Activated CD4-positive, alpha-beta T cell treated with anti-CD3 and anti-CD28 coated beads for 48 hours (primary cell): ENCODE measurements around the gene PRICKLE3.

Experiments used
- DNase-seq: peaks from one replicate; pipeline ENCODE4 v3.0.0-alpha.2; 2020

PRICKLE3 gene

DNA sequence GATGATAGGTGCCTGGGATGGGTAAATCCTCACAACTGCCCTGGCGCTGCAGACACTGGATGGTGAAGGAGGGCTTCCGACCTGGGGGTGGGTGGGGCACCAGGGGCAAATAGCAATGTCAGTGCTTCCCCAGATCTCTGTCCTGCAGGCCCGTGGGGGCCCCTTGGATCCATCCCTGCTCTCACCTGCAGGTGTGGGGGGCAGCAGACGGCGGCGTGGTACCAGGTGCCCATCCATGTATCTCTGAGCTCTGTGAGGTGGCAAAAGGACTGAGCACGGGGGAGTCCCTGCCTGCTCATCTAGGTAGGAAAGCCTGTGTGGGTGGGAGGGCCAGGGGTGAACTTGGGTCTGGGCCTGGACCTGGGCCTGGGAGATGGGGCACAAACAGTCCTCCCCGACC, 20.4 kb upstream of the PRICKLE3 start:
- DNase-seq: no peak

DNA sequence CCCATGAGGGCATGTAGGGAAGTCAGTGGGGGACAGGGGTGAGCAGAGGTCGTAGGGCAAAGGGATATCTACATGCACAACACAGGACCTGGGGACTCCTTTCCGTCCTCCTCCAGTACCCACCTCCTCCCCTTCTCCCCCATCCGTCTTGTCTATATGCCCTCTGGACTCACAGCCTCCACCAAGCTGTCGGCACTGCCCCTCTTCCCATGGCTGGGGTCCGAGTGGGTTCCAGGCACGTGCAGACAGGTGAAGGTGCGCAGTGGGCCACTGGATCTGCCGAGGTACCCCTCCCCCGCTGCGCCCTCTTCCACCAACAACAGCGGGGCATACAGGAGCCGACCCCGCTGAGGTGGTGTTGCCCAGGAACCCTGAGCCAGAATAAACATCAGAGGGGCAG, 19.3 kb upstream of the PRICKLE3 start:
- no peak for DNase-seq

DNA sequence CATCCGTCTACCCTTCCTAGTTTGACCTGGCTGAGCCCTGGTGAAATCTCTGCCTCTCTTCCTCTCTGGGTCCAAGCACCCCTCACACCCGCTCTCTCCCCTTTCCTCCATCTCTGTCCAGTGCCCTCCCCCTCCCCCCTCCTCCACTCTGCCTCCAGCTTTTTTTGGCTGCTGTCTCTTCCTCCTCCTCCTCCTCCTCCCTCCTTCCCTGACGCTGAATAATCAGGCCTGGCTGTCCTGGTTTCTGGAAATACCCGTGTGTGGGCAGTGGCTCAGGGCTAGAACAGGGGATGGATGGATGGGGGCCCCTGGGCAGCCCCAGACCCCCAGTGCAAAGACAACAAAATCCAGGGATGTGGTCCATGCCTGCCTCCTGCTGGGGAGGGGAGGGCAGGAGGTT, 18.5 kb upstream of the PRICKLE3 start:
- DNase-seq: no peak

DNA sequence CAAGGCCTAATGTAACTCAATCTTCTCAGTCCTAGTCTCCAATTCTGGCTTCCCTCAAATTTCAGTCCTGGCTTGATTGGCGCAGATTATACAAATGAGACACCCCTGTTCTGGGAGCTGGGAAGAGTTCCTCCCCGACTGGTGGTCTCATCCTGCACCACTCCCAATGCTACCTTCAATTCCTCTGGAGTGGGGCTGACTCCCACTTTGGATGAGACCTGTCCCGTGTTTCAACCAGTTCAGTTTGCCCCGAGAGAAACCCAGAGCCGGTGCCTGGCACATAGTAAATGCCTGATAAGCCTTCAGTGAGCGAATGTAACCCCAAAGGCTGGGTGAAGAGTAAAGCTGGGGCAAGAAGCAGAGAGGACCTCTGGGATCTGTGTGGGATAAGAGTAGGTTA, 17.8 kb upstream of the PRICKLE3 start:
- no peak for DNase-seq

DNA sequence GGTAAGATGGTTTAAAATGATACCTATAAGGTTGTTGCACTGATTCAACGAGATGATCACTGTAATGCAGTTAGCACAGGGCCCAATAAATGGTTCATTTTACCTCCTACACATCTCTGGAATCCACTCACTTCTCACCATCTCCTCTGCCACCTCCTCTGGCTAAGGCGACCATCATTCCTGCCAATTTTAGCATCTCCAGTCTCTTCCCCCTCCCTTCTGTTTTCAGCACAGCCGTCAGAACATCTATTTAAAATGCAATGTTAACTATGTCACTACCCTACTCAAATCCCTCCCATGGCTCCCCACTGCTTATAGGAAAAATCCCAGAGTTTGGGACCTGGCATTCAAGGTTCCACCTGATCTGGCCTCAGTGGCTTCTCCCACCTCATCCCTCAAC, 17.4 kb upstream of the PRICKLE3 start:
- DNase-seq: no peak

DNA sequence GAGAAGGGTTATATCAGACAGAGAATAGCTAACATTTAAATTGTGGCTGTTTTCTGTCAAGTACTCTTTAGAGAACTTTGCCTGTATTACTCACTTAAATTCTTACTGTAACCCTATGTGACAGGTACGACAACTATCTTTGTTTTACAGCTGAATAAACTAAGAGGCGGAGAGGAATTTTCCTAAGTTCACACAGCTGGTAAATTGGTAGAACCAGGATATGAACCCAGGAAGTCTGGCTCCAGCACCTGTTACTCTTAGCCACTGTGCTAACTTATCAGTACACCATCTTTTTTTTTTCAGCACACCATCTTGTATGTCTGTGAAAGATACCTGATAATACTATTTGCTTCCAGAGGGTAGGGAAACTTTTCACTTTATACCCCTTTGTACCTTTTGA, 15.8 kb upstream of the PRICKLE3 start:
- DNase-seq: no peak

DNA sequence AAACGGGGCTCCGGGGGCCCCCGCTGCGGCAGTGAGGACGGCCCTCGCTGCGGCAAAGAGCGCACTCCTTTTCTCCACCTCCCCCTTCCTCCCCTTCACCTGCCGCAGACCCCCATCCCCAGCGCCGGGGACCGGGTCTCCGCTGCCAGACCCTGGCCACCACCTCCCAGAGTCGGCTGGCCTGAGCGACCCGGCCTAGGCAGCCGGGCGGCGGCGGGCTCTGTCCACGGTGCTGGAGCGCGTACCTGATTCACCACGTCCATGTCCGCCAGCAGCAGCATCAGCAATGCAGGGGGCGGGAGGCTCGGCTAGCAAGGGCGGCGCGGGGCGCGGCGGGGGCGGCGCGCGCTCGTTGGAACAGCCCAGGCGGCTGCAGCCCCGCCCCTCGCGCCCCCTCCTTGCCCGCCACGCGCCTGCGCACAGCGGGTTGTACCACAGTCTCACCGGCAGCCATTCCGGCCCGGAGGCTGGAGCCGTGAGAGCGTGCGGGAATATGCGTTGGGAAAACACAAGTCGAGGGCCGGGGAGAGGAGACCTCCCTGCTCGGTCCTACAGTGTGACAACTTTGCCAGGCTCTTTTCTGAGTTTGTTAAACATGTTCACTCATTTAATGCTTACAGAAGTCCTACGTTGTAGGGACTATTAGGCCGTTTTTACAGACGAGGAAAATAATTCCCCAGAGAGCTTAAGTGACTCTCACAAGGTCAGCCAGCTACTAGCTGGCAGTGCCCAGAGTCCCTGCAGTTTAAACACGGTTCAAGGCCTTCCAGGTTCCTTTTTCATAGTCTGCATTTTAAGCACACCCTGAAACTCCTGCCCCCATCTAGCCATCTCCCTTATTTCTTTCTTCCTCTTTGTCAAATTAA, 14.0 kb upstream of the PRICKLE3 start, which contains the start of gene SYP:
Gene SYP (minus strand): TSS at position 288 of the 866 bp plus-strand sequence. CDS start 7 bp downstream, at position 281.
- peak; percentile 89 for DNase-seq

DNA sequence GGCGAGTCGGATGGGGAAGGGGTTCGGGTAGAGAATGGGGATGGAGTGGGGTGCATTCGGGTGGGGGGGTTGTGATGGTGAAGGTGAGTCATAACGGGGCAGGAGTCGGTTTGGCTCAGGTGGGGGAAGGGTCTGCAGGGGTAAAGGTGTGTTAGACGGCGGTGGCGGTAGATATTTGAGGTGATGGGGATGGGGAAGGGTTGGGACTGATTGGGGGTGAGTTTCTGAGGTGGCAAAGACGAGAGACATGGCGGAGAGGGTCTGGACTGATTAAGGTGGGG, 13.1 kb upstream of the PRICKLE3 start:
- no peak for DNase-seq

DNA sequence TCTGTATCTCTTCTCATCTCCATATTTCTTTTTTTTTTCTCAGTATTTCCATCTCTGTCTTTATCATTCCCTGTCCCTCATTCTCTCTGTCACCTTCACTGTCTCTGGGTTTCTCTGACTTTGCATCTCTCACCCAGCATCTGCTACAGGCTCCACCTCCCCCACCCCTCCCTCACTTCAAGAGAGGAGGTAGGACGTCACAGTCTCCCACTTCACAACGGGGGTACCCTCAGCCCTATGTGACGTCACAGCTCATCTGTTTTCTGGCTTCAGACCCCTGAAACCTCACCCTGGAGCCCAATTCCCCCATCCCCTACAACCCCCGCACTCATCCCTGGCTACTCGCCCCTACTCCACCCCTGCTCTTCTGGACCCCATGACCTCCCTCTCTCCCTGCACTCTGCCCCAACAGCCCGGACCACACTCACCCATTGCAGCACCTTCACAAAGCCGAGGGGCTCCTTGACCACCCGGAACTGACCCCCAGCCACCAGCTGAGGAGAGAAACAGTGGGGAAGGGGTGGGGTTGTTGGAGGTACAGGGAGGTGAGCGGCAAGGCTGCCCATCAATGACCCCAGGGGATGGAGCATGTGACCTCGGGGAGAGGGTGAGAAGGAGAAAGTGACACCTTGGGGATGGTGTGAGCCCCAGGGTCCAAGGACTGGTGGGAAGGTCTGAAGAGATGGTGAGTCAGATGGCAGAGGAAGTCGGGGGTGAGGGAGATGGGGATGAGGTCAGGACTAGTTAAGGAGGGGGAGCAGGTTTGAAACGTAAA, 12.6 kb upstream of the PRICKLE3 start:
- no peak for DNase-seq

DNA sequence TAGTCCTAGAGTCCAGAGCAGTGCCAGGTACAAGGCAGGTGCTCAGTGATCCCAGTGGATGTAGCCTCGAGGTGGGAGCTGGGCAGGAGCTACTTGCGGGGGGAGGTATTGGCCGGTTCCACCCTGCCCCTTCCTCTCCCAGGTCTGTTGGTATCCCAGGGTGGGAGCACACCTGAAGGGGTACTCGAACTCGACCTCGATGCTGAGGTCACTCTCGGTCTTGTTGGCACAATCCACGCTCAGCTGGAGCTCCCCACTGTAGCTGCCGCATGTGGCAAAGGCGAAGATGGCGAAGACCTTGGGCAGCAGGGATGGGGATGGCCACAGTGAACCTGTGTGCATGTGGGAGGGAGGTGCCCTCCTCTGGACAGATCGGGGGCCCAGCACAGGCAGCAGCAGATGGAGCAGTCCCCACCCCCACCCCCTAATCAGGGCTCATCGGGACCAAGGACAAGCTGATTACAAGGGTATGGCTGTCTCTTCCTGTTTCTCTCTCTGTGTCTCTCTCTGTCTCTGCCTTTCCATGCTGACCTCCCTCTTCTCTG, 11.4 kb upstream of the PRICKLE3 start:
- DNase-seq: no peak

DNA sequence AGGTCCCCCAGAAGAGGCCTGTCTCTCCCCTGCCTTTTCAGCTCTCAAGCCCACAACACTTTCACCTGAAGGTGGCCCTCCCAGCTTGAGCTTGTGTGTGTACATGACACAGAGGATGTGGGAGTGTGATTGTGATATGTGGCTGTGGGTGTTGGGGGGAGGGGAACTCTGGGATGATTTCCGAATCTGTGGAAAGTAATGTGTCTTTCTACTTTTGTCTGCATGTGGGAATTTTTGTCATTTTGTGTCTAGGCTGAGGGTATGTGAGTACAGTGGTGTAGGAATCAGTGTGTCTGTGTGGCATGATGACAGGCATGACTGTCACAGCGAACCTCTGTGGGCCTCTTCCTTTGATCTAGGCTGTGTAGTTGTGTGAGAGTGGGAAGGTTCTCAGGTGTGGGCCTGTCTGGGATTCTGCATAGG, 7.4 kb upstream of the PRICKLE3 start:
- no peak for DNase-seq

DNA sequence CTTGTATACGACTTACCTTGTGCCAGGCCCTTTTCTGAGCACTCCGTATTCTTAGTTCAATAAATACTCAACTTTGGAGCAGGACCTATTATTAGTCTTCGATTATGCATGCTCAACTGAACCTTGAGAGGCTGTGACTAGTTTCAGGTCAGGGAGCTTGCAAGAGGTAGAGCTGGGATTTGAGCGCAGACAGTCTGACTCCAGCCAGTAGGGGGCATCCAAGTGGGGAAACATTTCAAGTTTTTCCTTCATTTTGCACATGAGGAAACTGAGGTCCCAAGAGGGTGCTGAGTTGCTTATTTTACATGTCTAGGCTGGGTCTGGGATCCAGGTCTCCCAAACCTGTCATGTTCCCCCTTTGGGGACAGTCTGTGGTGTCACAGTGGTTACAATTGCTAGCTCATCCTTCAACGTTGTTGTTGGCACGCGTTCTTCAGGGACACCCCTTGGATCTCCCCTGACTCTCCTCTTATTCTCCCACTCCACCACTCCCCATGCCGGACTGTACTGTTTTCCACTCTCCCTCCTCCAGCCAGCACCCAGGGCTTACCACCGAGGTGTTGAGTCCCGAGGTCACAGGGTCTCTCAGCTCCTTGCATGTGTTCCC, 6.7 kb upstream of the PRICKLE3 start:
- DNase-seq: peak; percentile 59

DNA sequence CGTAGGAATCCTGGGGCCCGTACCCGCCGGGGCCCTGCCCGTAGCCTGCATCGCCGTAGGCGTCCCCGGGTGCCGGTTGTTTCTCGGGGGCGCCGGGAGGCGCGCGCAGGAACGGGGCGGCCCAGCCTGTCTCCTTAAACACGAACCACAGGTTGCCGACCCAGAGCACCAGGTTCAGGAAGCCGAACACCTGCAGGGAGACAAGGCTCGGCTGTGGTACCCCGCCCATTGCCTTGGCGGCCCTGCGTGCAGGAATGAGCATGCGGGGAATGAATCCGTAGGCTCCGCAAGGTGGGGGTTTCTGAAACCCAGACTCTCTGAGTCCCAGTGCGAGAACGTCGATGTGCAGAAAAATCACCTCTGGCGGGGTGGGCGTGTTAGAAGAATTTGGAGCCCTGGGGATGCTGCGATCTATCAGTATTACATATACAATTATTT, 5.4 kb upstream of the PRICKLE3 start:
- peak; percentile 46 for DNase-seq

DNA sequence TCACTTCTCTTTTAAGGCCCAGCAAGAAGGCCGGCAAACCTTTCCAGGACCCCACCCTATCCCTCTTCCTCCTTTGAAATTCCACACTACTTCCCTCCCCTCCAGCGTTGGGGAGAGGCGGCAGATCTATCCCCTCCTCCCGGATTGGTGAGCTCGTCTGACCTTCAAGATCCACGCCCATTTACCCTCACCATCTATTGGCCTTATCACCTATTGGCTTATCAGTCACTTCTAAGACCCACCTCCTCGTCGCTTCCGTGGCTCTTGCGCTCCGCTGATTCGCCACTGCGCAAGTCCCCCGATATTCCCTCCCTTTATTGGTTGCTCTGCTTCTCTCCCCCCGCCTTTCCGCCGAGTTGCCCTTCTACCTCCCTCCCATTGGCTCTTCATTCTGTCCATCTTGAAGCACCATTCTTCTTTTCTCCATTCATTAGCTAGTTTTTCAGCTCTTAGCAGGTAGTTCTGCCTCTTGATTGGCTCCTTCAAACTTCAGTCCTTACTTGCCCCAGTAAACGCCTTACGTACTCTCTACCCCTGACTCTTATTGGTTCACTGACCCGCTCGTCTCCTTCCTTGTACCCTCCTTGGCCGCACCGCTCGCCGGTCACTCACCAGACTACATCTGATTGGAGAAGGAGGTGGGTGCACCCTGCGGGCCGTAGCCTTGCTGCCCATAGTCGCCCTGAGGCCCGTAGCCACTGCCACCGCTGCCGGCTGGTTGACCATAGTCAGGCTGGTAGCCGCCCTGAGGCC, 4.8 kb upstream of the PRICKLE3 start:
- DNase-seq: peak; percentile 86

DNA sequence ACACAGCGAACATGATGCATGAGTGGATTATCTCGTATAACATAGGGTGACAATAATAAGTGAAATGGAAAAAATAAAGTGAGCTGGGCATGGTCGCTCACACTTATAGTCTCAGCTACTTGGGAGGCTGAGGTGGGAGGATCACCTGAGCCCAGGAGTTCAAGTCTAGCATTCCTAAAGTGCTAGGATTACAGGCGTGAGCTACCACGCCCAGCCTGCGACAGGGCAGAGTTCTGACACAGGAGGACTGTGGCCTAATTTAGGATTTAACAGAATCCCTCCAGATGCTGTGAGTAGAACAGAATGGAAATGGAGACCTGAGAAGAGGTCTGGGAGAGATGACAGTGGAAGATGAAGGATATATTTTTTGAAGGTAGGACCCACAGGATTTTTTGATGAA, 3.4 kb upstream of the PRICKLE3 start:
- no peak for DNase-seq

DNA sequence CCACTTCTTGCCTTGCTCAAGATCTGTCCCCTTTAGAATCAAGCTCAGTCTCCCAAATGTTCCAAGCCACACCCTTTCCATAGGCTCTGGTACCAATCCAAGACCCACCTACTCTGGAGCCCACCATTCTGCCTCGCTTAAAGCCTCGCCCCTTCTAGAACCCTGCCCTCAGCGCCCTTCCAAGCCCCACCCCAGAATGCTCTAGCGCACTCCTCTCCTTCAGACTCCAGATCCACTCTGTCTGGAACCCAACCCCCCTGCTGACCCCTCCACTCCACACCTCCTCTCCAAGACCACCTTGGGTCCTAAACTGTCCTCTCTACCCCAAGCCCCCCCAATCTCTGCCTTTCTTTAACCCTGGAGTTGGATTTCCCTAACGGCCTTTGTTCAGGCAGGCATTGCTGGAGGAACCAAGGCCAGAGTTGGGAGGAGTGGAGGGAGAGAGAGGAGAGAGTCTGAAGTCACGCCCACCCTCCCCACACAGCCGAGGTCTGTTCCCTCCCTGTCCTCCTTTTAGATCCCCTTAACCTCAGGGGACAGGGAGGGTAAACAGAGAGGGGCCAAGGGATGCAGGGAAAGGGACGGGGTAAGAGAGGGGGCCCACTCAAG, 2.4 kb upstream of the PRICKLE3 start:
- DNase-seq: no peak

DNA sequence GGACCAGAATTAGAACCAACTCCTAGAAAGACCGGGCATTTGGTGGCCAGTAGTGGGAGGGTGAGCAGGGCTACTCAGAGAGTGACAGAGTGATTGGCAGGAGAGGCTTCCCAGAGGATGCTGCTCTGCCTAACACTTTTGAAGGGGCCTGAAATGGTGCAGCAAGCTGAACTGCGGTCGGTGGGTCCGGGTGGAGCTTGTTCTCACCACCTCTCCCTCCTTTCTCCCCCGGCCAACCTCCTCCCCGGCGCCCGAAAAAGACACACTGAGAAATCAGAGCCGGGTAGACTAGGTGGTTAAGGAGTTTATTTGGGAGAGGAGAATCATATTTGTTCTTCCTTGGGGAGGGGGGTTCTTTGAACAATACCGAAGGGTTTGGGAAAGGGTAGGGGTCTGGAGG, 1.4 kb upstream of the PRICKLE3 start:
- DNase-seq: no peak

DNA sequence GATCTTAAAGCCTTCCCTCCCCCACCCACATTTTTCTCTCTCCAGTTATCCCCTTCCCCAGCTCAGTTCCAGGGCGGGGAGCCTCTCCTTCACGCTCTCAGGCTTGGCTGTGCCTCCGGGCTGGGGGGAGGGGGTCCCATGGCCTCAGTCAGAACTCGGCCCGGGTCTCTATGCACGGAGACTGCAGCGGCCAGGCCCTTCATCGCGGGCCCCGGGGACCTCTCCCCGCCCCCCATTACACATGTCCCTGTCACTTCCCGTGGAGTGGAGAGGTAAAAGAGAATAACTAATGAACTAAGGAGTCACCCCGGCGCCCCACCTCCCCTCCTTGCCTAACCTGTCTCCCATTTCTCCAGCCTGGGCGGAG, 838 bp upstream of the PRICKLE3 start:
- no peak for DNase-seq

DNA sequence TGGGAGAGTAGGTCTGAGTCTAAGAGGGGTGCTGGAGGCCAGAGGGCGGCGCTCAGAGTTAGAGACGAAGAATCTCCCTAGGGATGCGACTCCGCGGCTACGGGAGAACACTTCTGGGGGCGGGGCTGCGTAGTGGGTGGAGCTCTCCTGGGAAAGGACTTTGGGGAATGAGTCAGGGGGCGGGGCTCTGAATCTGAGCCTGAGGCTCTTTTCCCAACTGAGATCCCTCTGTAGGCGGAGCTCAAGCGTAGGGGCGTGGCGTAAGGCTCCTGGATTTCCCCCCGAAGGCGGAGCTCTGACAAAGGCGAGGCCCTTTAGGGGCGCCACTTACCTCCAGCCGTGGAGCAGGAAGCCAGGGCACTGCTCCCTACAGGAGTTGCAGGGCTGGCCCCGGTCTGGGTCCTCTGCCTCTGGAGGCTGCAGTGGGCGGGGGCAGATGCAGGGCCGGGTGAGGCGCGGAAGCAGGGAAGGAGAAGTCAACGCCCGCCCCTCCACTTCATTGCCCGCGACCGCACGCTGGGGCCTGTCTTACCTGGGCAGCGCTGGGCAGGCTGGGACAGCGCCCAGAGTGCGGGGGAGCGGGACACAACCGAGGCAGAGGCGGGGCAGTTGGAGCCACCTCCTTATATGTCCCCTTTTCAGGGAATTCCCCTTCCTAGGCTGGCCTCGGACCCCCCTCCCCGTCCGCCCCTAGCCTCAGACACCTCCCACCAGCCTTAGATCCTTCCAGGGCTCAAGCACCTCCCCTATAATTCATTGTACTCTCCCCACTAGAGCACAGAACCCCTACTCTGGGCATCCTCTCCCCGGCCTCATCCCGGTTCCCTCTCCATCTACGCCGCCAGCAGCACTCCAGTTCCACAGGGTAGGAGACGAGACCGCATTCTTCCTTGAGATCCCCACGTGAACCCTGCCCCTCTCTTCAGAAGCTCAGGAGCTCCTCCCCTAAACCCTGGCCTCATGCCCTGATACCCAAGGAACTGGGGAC, 1.6 kb downstream of the PRICKLE3 start:
- peak; percentile 62 for DNase-seq

DNA sequence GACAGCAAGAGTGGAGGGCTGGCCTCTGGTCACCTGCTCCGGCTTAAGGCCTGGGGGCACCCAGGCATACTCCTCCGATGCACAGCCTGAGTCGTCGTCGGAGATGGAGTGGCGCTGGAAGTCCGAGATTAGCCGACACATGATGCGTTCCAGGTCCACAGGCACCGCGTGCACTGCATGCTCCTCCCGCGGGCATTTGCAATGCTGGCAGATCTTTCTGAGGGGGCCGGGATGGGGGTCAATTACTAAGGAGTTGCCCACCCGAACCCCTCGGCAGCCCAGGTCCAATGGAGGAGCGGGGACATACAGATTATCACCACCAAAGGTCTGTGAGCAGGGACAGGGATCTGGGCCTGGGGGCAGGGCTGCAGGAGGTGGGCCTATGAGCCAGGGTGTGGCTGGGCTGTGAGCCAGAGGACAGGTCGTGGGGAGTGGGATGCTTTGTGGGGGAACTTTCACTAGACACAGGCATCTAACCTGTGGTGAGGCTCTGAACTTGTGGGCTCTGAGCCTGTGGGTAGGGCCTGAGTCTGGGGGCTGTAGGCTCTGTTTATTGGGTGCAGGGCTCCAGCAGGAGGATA, 2.4 kb downstream of the PRICKLE3 start:
- no peak for DNase-seq

DNA sequence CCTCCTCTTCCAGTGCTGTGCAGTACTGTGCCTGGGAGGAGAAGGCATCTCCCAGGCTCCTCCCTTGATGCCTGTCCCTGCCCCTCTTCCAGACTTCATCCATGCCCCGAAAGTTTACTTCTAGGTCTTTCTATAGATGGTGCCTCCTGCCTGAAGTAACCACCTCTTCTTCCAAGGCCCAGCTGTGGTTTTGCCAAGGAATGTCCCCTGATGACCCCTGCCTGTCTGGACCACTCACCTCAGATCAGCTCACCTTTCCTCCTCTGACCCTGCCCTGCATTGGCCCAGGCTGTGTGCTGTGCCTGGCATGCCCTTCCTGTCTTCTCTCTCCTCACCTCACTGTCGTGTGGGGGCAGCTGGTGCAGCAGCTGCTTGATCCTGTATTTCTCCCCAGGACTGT, 6.8 kb downstream of the PRICKLE3 start:
- no peak for DNase-seq
